MM.1S (cell line): Measurements from ENCODE around the gene ZBTB7B.

ENCODE experiments used
- EZH2 ChIP-seq: fragments of 300-600 bp; sonication (generic); optimal IDR thresholded peaks from 2 replicates; pipeline ENCODE3; 2017; ENCODE audit warnings: low read depth, mild to moderate bottlenecking, antibody characterized with exemption, low read length, mixed read lengths
- EZH2phosphoT487 ChIP-seq: fragments of 300-600 bp; sonication (generic); IDR thresholded peaks from 2 replicates; pipeline ENCODE4 v1.6.1; 2018; ENCODE audit warnings: antibody characterized with exemption, low read length
- TF ChIP-seq, protein P1 (sequence below): fragments of 300-600 bp; sonication (generic); IDR thresholded peaks from 2 replicates; pipeline ENCODE4 v1.5.1; 2016; ENCODE audit warnings: antibody characterized with exemption, low read length, mixed read lengths

DNA sequence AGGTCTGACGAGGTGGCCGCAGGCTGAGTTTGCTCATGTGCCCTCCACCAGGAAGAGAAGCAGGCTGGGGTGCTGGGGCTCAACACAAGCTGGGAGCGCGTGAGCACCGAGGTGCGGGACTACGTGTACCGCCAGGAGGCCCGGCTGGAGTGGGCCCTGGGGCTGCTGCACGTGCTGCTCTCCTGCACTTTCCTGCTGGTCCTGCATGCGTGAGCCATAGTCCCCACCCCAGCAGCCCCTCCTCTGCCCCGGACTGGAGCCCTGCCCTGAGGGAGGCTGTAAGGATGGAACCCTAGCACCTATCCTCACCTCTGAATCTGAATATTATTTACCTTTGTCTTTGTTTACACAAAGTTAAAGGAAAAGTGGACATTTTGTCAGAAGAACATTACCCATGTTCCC is 40.7 kb downstream of the ZBTB7B start:
- TF ChIP-seq, protein P1, sequence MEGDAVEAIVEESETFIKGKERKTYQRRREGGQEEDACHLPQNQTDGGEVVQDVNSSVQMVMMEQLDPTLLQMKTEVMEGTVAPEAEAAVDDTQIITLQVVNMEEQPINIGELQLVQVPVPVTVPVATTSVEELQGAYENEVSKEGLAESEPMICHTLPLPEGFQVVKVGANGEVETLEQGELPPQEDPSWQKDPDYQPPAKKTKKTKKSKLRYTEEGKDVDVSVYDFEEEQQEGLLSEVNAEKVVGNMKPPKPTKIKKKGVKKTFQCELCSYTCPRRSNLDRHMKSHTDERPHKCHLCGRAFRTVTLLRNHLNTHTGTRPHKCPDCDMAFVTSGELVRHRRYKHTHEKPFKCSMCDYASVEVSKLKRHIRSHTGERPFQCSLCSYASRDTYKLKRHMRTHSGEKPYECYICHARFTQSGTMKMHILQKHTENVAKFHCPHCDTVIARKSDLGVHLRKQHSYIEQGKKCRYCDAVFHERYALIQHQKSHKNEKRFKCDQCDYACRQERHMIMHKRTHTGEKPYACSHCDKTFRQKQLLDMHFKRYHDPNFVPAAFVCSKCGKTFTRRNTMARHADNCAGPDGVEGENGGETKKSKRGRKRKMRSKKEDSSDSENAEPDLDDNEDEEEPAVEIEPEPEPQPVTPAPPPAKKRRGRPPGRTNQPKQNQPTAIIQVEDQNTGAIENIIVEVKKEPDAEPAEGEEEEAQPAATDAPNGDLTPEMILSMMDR, result no peak
- TF ChIP-seq EZH2 (no peak), EZH2phosphoT487 (no peak)
